Measurements from ENCODE around the gene PCLO.

GRCh38 chr7:83130191-83130590 lies 32.5 kb downstream of the PCLO start:
- no peak for TF ChIP-seq CTCF (conservative IDR thresholded peaks at IDR 0.05; ENCODE audit: low read depth, low read length)
- no peak for TF ChIP-seq EZH2 (IDR thresholded peaks at IDR 0.05; ENCODE audit: low read length, unreplicated experiment)
